Measurements from ENCODE around the gene LEFTY2. TPM values are rescaled to one million over a fixed set of nuclear protein-coding genes. Genes with fewer than 3 reads are reported as not detected.

The LEFTY2 gene
- total RNA-seq, 2 donors from 2014 or later: 7.9 TPM; not detected in 1

DNA sequence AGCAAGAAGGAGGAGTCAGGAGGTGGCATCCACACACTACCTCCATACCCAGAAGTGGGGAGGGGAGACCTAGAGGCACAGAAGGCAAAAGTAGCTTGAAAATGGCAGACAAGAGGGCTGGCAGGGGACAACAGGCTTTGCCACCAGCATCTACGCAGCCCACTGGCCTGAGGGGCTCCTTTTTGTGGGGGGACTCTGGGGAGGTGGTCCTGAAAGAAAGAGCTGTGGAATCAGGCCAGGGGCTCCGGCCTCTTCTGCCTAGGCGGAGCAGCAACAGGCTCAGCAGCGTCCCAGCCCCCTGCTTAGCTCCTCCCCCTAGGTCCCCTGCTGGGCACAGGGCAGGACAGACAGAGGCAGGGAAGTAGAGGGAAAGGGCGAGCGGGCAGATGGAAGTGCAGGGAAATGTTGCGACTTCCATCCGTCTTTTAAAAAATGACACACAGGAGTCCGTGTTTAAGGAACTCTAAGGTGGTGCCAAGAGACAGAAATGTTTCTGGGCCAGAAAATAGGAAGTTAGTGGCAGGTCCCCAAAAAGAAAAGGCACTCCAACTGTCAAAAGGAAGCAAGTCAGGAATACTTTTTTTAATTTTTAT, 10.0 kb upstream of the LEFTY2 start:
- Histone ChIP-seq H3K4me3 (no peak overlapping the region), H3K9me3 (no peaks in the 10 kb centered on the region), H3K27me3 (replicated peaks; ENCODE audit: insufficient read depth) (no peaks in the 10 kb centered on the region), H3K36me3 (no peaks in the 10 kb centered on the region), H3K4me1 (replicated peaks) (no peaks in the 10 kb centered on the region), H3K27ac (no peak overlapping the region)
- 76% methylated on average over 9 of the region's 9 CpGs for WGBS
- no peak for DNase-seq (ENCODE audit: low spot score)
- intact Hi-C loops (cut with DNase I): no loop called here
- TF ChIP-seq, protein P1, sequence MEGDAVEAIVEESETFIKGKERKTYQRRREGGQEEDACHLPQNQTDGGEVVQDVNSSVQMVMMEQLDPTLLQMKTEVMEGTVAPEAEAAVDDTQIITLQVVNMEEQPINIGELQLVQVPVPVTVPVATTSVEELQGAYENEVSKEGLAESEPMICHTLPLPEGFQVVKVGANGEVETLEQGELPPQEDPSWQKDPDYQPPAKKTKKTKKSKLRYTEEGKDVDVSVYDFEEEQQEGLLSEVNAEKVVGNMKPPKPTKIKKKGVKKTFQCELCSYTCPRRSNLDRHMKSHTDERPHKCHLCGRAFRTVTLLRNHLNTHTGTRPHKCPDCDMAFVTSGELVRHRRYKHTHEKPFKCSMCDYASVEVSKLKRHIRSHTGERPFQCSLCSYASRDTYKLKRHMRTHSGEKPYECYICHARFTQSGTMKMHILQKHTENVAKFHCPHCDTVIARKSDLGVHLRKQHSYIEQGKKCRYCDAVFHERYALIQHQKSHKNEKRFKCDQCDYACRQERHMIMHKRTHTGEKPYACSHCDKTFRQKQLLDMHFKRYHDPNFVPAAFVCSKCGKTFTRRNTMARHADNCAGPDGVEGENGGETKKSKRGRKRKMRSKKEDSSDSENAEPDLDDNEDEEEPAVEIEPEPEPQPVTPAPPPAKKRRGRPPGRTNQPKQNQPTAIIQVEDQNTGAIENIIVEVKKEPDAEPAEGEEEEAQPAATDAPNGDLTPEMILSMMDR (IDR thresholded peaks at IDR 0.05): no peak
- TF ChIP-seq POLR2AphosphoS5 (IDR thresholded peaks at IDR 0.05): no peak
- TF ChIP-seq POLR2A (IDR thresholded peaks at IDR 0.05): no peak

DNA sequence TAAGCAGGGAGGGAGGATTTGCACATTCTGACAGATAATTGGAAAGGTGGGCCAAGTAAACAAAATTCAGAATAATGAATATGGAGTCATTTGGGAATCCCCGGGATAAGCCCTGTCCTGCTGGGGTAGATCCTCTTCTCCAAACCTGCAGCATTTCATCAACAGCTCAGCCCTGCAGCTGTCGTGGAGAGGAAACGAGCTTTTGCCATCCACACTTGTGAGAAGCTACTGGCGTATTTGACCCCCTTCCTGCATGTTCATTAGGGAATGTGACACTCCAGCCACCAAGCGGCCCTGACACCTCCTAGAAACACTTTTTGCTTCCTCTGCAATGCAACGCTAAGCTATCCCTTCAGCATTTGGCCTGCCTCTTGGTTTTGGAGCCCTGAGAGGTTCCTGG, 8.0 kb upstream of the LEFTY2 start:
- H3K36me3 ChIP-seq: no peaks in the 10 kb centered on the region
- no peak overlapping the region for H3K4me3 ChIP-seq
- H3K27ac ChIP-seq: no peak overlapping the region
- H3K9me3 ChIP-seq: no peaks in the 10 kb centered on the region
- TF ChIP-seq POLR2A (IDR thresholded peaks at IDR 0.05) (no peak), POLR2AphosphoS5 (IDR thresholded peaks at IDR 0.05) (no peak)
- TF ChIP-seq, protein P1 (IDR thresholded peaks at IDR 0.05): no peak
- no peaks in the 10 kb centered on the region for H3K27me3 ChIP-seq (replicated peaks; ENCODE audit: insufficient read depth)
- intact Hi-C loops (cut with DNase I): no loop called here
- no peak for DNase-seq (ENCODE audit: low spot score)
- WGBS: 74% methylated on average over 6 of the region's 6 CpGs
- no peaks in the 10 kb centered on the region for H3K4me1 ChIP-seq (replicated peaks)

DNA sequence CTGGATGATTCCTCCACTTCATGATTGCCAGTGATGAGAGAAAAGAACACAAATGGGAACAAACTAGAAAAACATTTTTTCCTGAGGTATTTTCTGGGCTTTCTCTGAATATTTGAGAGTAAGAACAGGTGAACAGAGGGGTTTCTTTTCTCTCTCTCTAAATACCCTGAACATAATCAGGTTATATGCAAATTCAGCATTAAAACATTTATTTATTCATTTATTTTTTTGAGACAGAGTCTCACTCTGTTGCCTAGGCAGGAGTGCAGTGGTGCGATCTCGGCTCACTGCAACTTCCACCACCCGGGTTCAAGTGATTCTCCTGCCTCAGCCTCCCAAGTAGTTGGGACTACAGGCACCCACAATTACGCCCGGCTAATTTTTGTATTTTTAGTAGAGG, 5.8 kb upstream of the LEFTY2 start:
- intact Hi-C loops (cut with DNase I): no loop called here

DNA sequence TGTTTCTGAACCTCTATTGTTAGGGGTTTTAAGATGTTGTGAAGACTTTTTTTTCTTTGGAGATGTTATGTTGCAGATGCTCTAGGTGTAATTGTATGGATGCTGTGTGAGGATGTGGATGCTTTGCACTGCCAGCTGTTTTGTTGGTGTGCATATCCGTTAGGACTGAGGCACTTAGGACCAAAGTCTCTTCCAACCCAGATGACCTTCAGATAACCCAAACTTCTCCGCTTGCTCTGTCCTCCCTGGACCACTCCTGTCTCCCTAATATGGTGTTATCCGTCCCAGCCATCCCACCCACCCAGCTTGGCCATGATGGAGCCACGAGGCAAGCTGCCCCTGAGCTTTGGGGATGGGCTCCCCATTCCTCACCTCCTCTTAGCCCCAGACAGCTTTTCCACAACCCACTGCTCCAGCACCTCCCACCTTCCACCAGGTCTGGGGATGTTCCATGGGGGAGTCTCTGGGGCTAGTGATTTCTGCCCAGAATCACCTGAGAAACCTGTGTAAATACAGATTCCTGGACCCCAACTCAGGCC, 5.1 kb upstream of the LEFTY2 start:
- H3K4me3 ChIP-seq: no peak overlapping the region
- no peaks in the 10 kb centered on the region for H3K27me3 ChIP-seq (replicated peaks; ENCODE audit: insufficient read depth)
- H3K9me3 ChIP-seq: no peaks in the 10 kb centered on the region
- H3K36me3 ChIP-seq: no peaks in the 10 kb centered on the region
- no peaks in the 10 kb centered on the region for H3K4me1 ChIP-seq (replicated peaks)
- no peak for TF ChIP-seq POLR2A (IDR thresholded peaks at IDR 0.05)
- TF ChIP-seq POLR2AphosphoS5 (IDR thresholded peaks at IDR 0.05): no peak
- TF ChIP-seq, protein P1 (IDR thresholded peaks at IDR 0.05): no peak
- 78% methylated on average over 4 of the region's 4 CpGs for WGBS
- no peak overlapping the region for H3K27ac ChIP-seq
- intact Hi-C loops (cut with DNase I): no loop called here
- DNase-seq (ENCODE audit: low spot score): no peak

More for the DNA sequence above, 5.8 kb upstream of the LEFTY2 start:
- Histone ChIP-seq H3K27me3 (replicated peaks; ENCODE audit: insufficient read depth) (no peaks in the 10 kb centered on the region), H3K9me3 (no peaks in the 10 kb centered on the region), H3K4me3 (no peak overlapping the region), H3K36me3 (no peaks in the 10 kb centered on the region), H3K27ac (no peak overlapping the region), H3K4me1 (replicated peaks) (no peaks in the 10 kb centered on the region)
- TF ChIP-seq POLR2A (IDR thresholded peaks at IDR 0.05) (no peak), POLR2AphosphoS5 (IDR thresholded peaks at IDR 0.05) (no peak)
- TF ChIP-seq, protein P1 (IDR thresholded peaks at IDR 0.05): no peak
- WGBS: 98% methylated on average over 5 of the region's 5 CpGs
- no peak for DNase-seq (ENCODE audit: low spot score)

DNA sequence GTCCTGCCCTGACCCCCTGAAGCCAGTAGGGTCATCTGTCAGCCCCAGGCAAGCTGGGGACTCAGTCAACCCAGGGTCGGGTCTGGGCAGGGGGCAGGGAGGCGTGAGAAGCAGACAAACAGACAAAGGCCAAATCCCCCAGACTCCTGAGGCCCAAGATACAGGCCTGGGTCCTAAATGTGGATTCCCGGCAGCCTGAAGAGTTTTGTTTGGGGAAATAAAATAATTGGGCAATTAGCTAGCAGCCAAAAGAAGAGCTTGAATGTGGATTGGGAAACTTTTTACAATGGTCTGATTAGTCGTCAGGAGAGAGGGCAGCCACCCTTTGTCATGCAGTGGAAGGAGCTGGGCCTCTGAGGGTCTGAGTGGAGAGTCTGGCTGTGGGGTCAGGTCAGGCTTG, 4.5 kb upstream of the LEFTY2 start:
- no peaks in the 10 kb centered on the region for H3K9me3 ChIP-seq
- intact Hi-C loops (cut with DNase I): no loop called here
- H3K27ac ChIP-seq: no peak overlapping the region
- H3K27me3 ChIP-seq (replicated peaks; ENCODE audit: insufficient read depth): no peaks in the 10 kb centered on the region
- no peaks in the 10 kb centered on the region for H3K4me1 ChIP-seq (replicated peaks)
- WGBS: 90% methylated on average over 4 of the region's 4 CpGs
- no peak for DNase-seq (ENCODE audit: low spot score)
- TF ChIP-seq, protein P1 (IDR thresholded peaks at IDR 0.05): no peak
- no peak for TF ChIP-seq POLR2A (IDR thresholded peaks at IDR 0.05)
- no peak for TF ChIP-seq POLR2AphosphoS5 (IDR thresholded peaks at IDR 0.05)
- no peak overlapping the region for H3K4me3 ChIP-seq
- no peaks in the 10 kb centered on the region for H3K36me3 ChIP-seq

All from prostate gland (tissue), 2 donors.